Kidney (tissue), 14 donors: Measurements from ENCODE around the gene WDR74. TPM values are rescaled to one million over a fixed set of nuclear protein-coding genes. Genes with fewer than 3 reads are reported as not detected.
"Not testable (repeated sequence)": the region's sequence is repeated elsewhere in the genome, so short reads cannot be mapped to it uniquely, and the experiment has no call there.

Source experiments
- DNase-seq, 5 donors: peaks; one replicate each; pipeline ENCODE4 v3.0.0-alpha.2; 2013 to 2020
- FAIRE-seq: peaks from 2 replicates; lab custom pipeline; 2012; peaks lifted over from hg19 to GRCh38; lab: Jason Lieb, UNC
- H3K27ac ChIP-seq, 2 donors: one replicate each; pipeline ENCODE4 v1.7.0; 2013; ENCODE audit warnings: low read depth in 2 of 2, low read length in 2 of 2, inconsistent platforms in 1 of 2
- H3K27me3 ChIP-seq: one replicate; pipeline ENCODE4 v1.7.1; 2013; ENCODE audit warnings: low read length, inconsistent platforms; ENCODE audit not compliant: control insufficient read depth, insufficient read depth
- H3K36me3 ChIP-seq, 3 donors: one replicate each; pipeline versions ENCODE4 v1.7.0 to v1.7.1; 2013; ENCODE audit warnings: low read length in 3 of 3, control low read depth in 1 of 3, inconsistent platforms in 1 of 3; ENCODE audit not compliant: insufficient read depth in 3 of 3, control insufficient read depth in 2 of 3
- H3K4me1 ChIP-seq, 3 donors: one replicate each; pipeline versions ENCODE4 v1.7.0 to v1.7.1; 2013; ENCODE audit warnings: low read length in 3 of 3, inconsistent platforms in 1 of 3, low read depth in 1 of 3; ENCODE audit not compliant: control insufficient read depth in 2 of 3, insufficient read depth in 2 of 3
- H3K4me3 ChIP-seq, 3 donors: one replicate each; pipeline versions ENCODE4 v1.7.0 to v1.8.1; 2013; ENCODE audit warnings: low read length in 3 of 3, control low read depth in 1 of 3, inconsistent platforms in 1 of 3
- H3K9ac ChIP-seq, 3 donors: one replicate each; pipeline versions ENCODE4 v1.7.0 to v1.7.1; 2013; ENCODE audit warnings: low read length in 3 of 3, control low read depth in 1 of 3, inconsistent platforms in 1 of 3
- H3K9me3 ChIP-seq, 3 donors: one replicate each; pipeline versions ENCODE4 v1.7.0 to v1.7.1; 2013; ENCODE audit warnings: low read length in 3 of 3, control low read depth in 1 of 3, inconsistent platforms in 1 of 3; ENCODE audit not compliant: control insufficient read depth in 2 of 3, insufficient read depth in 1 of 3
- CTCF ChIP-seq: IDR thresholded peaks from 3 replicates; pipeline ENCODE4 v1.5.1; 2012; ENCODE audit warnings: mild to moderate bottlenecking, moderate library complexity, borderline replicate concordance; ENCODE audit not compliant: insufficient read depth; ENCODE audit errors: extremely low read depth
- intact Hi-C: fragments of 100-400 bp; cut with DNase I; formaldehyde crosslinking; loops from one replicate; pipeline ENCODE4 v1.11.1; 2022
- polyA plus RNA-seq: library from polyadenylated mRNA; stranded (reverse); fragments of 350-450 nt; fragmentation: Illumina TruSeq; extraction: RNeasy Lipid Tissue Mini Kit (QIAGEN cat#74804); gene quantifications from one replicate; pipeline ENCODE4 v1.2.3, GENCODE V29; 2014; ENCODE audit warnings: low read depth, low replicate concordance; ENCODE audit not compliant: insufficient read depth
- total RNA-seq: library from RNA; stranded (reverse); fragmentation: NEBNext Ultra II Directional; extraction: Animal tissue kit (Norgen Biotek cat#: 25700); gene quantifications from one replicate; pipeline ENCODE4 v1.2.1, GENCODE V29; 2021
- donor health status: control.
- donor health status: control.
- donor health status: control.
- donor health status: control.
- donor health status: control.
- donor health status: DM: yes; HTN: yes; CAD: no.
- donor health status: Normal renal cell carcinoma (clear cell type).

WDR74 gene
- total and polyA plus RNA-seq, 2 donors from 2014 or later, result 38.5 to 48.9 TPM

- Histone ChIP-seq H3K36me3 (peaks cover 4 to 24% (median 8%) of the 10 kb centered on the region in 3 donors), H3K4me3 (peak within 1 kb of the TSS; percentile 72 to 95 (median 89)), H3K4me1 (peaks cover 3 to 16% (median 6%) of the 10 kb centered on the region in 3 donors), H3K9me3 (no peaks in the 10 kb centered on the region), H3K9ac (peak within 1 kb of the TSS; percentile 61 to 99 (median 94)), H3K27me3 (no peaks in the 10 kb centered on the region), H3K27ac (peak within 1 kb of the TSS; percentile 98 to 99)
- intact Hi-C loops, result no loop called here
- DNase-seq (peak in 4 of 5 donors; percentile 16 to 81 (median 36)), FAIRE-seq (no peak)
- TF ChIP-seq CTCF, result no peak
Measured at GRCh38 chr11:62832336-62833234, 6.8 kb downstream of the WDR74 start, which contains the start of gene TEX54. TSS of gene TEX54 (minus strand) at chr11:62832841.

- peak; percentile 84 for FAIRE-seq
- Histone ChIP-seq H3K4me3 (peak within 1 kb of the TSS; percentile 79 to 95 (median 89)), H3K27ac (peak within 1 kb of the TSS; percentile 98 to 99), H3K36me3 (peaks cover 4 to 32% (median 15%) of the 10 kb centered on the region in 3 donors), H3K27me3 (no peaks in the 10 kb centered on the region), H3K9me3 (no peaks in the 10 kb centered on the region), H3K9ac (peak within 1 kb of the TSS; percentile 62 to 99 (median 94)), H3K4me1 (peaks cover 3 to 16% (median 6%) of the 10 kb centered on the region in 3 donors)
- intact Hi-C loops, result no loop called here
- peak; percentile 99 to 100 (median 100) for DNase-seq
- TF ChIP-seq CTCF, result no peak
Measured at GRCh38 chr11:62831520-62832335, 7.7 kb downstream of the WDR74 start, which contains the start of gene STX5. TSS of gene STX5 (minus strand) at chr11:62832051. CDS start at chr11:62831243, 808 bp downstream.

- no peak for TF ChIP-seq CTCF
- intact Hi-C loops, result no loop called here
Measured at GRCh38 chr11:62830904-62831519, 8.4 kb downstream of the WDR74 start.

GRCh38 chr11:62828130-62828529, 11.3 kb downstream of the WDR74 start:
- H3K9ac ChIP-seq, H3K27ac ChIP-seq, DNase-seq, FAIRE-seq, H3K4me3 ChIP-seq, H3K9me3 ChIP-seq, intact Hi-C loops, H3K27me3 ChIP-seq: not testable (repeated sequence)
- peaks cover 6 to 35% (median 29%) of the 10 kb centered on the region in 3 donors for H3K36me3 ChIP-seq
- peaks cover 3 to 16% (median 6%) of the 10 kb centered on the region in 3 donors for H3K4me1 ChIP-seq

More at GRCh38 chr11:62830904-62831519, 8.4 kb downstream of the WDR74 start:
- peaks cover 3 to 16% (median 6%) of the 10 kb centered on the region in 3 donors for H3K4me1 ChIP-seq
- peak overlapping the region; percentile 98 to 99 for H3K27ac ChIP-seq
- peaks cover 4 to 29% (median 13%) of the 10 kb centered on the region in 3 donors for H3K36me3 ChIP-seq
- H3K27me3 ChIP-seq, result no peaks in the 10 kb centered on the region
- H3K4me3 ChIP-seq, result peak overlapping the region; percentile 76 to 95 (median 79)
- no peak for FAIRE-seq
- peak in 4 of 5 donors; percentile 81 to 91 (median 88) for DNase-seq
- H3K9me3 ChIP-seq, result no peaks in the 10 kb centered on the region
- peak overlapping the region; percentile 62 to 89 (median 65) for H3K9ac ChIP-seq
